SK-N-SH (cell line): ENCODE measurements around the gene TXNDC12. TPM values are rescaled to one million over a fixed set of nuclear protein-coding genes. Genes with fewer than 3 reads are reported as not detected.

ENCODE experiments used
- CTCF ChIA-PET: fragments of 300-600, 350-600 bp; formaldehyde crosslinking; extraction: SDS; loops from one replicate; lab custom pipeline; 2021; lab: Yijun Ruan, JAX
- POLR2A ChIA-PET: fragments of 350-600 bp; sonication (Branson Sonifier 250); formaldehyde crosslinking; extraction: SDS; loops from one replicate; lab custom pipeline; 2020; ENCODE audit warnings: antibody characterized with exemption, inconsistent platforms; lab: Yijun Ruan, JAX
- DNase-seq: peaks from one replicate; pipeline ENCODE4 v3.0.0; 2012
- H2AFZ ChIP-seq: fragments of 200-600 bp; sonication (generic); 2 replicates; pipeline ENCODE4 v1.8.1; 2016; ENCODE audit warnings: antibody characterized with exemption, mild to moderate bottlenecking, low read depth
- H3F3A ChIP-seq: fragments of 200-600 bp; sonication (generic); replicated peaks from 2 replicates; pipeline ENCODE3; 2016; ENCODE audit warnings: antibody characterized with exemption, mild to moderate bottlenecking; ENCODE audit not compliant: insufficient read depth
- H3K27ac ChIP-seq, 2 experiments: fragments of 200-500 bp in 1 of 2; fragments of 200-600 bp in 1 of 2; sonication (Bioruptor generic) in 1 of 2; sonication (generic), shearing (Covaris generic) in 1 of 2; 2 replicates each; pipeline versions ENCODE4 v1.5.1 to v1.6.1; 2014 to 2016; ENCODE audit warnings: low read depth in 2 of 2, inconsistent platforms in 1 of 2, low read length in 1 of 2, mild to moderate bottlenecking in 1 of 2, mixed read lengths in 1 of 2
- H3K27me3 ChIP-seq: fragments of 200-600 bp; sonication (generic), shearing (Covaris generic); 2 replicates; pipeline ENCODE4 v1.6.1; 2016; ENCODE audit warnings: mixed run types; ENCODE audit not compliant: insufficient read depth
- H3K36me3 ChIP-seq, 2 experiments: fragments of 200-500 bp in 1 of 2; fragments of 200-600 bp in 1 of 2; sonication (Bioruptor generic) in 1 of 2; sonication (generic) in 1 of 2; replicated peaks in 1 of 2; 2 replicates each; pipeline versions ENCODE3 to v1.5.1; 2014 to 2016; ENCODE audit warnings: low read length in 1 of 2, mild to moderate bottlenecking in 1 of 2; ENCODE audit not compliant: insufficient read depth in 2 of 2, control insufficient read depth in 1 of 2
- H3K4me1 ChIP-seq, 2 experiments: fragments of 200-500 bp in 1 of 2; fragments of 200-600 bp in 1 of 2; sonication (Bioruptor generic) in 1 of 2; sonication (generic), shearing (Covaris generic) in 1 of 2; 2 replicates each; pipeline versions ENCODE4 v1.5.1 to v1.6.1; 2014 to 2016; ENCODE audit warnings: low read depth in 1 of 2, low read length in 1 of 2, mixed run types in 1 of 2; ENCODE audit not compliant: insufficient read depth in 2 of 2, control insufficient read depth in 1 of 2
- H3K4me2 ChIP-seq: fragments of 200-600 bp; sonication (generic), shearing (Covaris generic); 2 replicates; pipeline ENCODE4 v1.6.1; 2017; ENCODE audit warnings: mixed run types
- H3K4me3 ChIP-seq, 2 experiments: fragments of 200-500 bp in 1 of 2; fragments of 200-600 bp in 1 of 2; sonication (Bioruptor generic) in 1 of 2; sonication (generic), shearing (Covaris generic) in 1 of 2; 2 replicates each; pipeline versions ENCODE4 v1.5.1 to v1.8.1; 2014 to 2016; ENCODE audit warnings: low read depth in 2 of 2, inconsistent platforms in 1 of 2, low read length in 1 of 2, mild to moderate bottlenecking in 1 of 2, mixed read lengths in 1 of 2, moderate library complexity in 1 of 2
- H3K79me2 ChIP-seq: fragments of 200-600 bp; sonication (generic); 2 replicates; pipeline ENCODE4 v1.8.1; 2017; ENCODE audit warnings: mild to moderate bottlenecking; ENCODE audit not compliant: insufficient read depth
- H3K9ac ChIP-seq: fragments of 200-600 bp; sonication (generic); 2 replicates; pipeline ENCODE4 v1.6.1; 2017; ENCODE audit warnings: mixed run types
- H3K9me2 ChIP-seq: fragments of 200-600 bp; sonication (generic); 2 replicates; pipeline ENCODE4 v1.6.1; 2017; ENCODE audit warnings: mixed run types
- H3K9me3 ChIP-seq: fragments of 200-600 bp; sonication (generic); 2 replicates; pipeline ENCODE4 v1.6.1; 2017; ENCODE audit warnings: mixed run types, mild to moderate bottlenecking, moderate library complexity
- H4K20me1 ChIP-seq: fragments of 200-600 bp; sonication (generic); 2 replicates; pipeline ENCODE4 v1.6.1; 2017; ENCODE audit warnings: mild to moderate bottlenecking, mixed run types; ENCODE audit not compliant: insufficient read depth
- CHD2 ChIP-seq: fragments of 150-350 bp; IDR thresholded peaks from 2 replicates; pipeline ENCODE4 v1.6.1; 2018; ENCODE audit warnings: low read length; ENCODE audit not compliant: partially characterized antibody
- EZH2phosphoT487 ChIP-seq: fragments of 200-600 bp; sonication (generic); IDR thresholded peaks from 2 replicates; pipeline ENCODE4 v1.6.1; 2017; ENCODE audit warnings: low read depth, mixed run types, mild to moderate bottlenecking, antibody characterized with exemption, moderate library complexity, borderline replicate concordance
- FOSL2 ChIP-seq: IDR thresholded peaks from 2 replicates; pipeline ENCODE4 v1.4.0; 2012; ENCODE audit warnings: low read depth, mild to moderate bottlenecking, moderate library complexity, borderline replicate concordance
- FOXJ3 ChIP-seq: sonication (generic); formaldehyde crosslinking; IDR thresholded peaks from 2 replicates; pipeline ENCODE4 v1.5.1; 2020; ENCODE audit warnings: mild to moderate bottlenecking, missing genetic modification reagents
- GABPA ChIP-seq: IDR thresholded peaks from 2 replicates; pipeline ENCODE4 v1.4.0; 2012; ENCODE audit warnings: low read depth, mild to moderate bottlenecking
- GATA2 ChIP-seq: sonication (generic); formaldehyde crosslinking; IDR thresholded peaks from 2 replicates; pipeline ENCODE4 v1.5.0; 2020; ENCODE audit warnings: mild to moderate bottlenecking, missing genetic modification reagents
- MEF2A ChIP-seq: IDR thresholded peaks from 2 replicates; pipeline ENCODE4 v1.4.0; 2012; ENCODE audit warnings: low read depth, borderline replicate concordance
- RFX5 ChIP-seq: IDR thresholded peaks from 2 replicates; pipeline ENCODE4 v1.6.1; 2012; ENCODE audit warnings: mild to moderate bottlenecking, improper control_type of control experiment, low read length
- SIN3A ChIP-seq: IDR thresholded peaks from 2 replicates; pipeline ENCODE4 v1.6.1; 2012; ENCODE audit warnings: low read depth, mild to moderate bottlenecking, low read length, moderate library complexity, borderline replicate concordance
- SMC3 ChIP-seq: IDR thresholded peaks from 2 replicates; pipeline ENCODE4 v1.6.1; 2012; ENCODE audit warnings: low read depth, low read length, improper control_type of control experiment
- TAF1 ChIP-seq: IDR thresholded peaks from 2 replicates; pipeline ENCODE4 v1.6.1; 2012; ENCODE audit warnings: low read depth, mild to moderate bottlenecking, low read length, moderate library complexity, borderline replicate concordance
- TEAD4 ChIP-seq: IDR thresholded peaks from 2 replicates; pipeline ENCODE4 v1.4.0; 2012; ENCODE audit warnings: mild to moderate bottlenecking, borderline replicate concordance; ENCODE audit not compliant: insufficient read depth
- YY1 ChIP-seq: IDR thresholded peaks from 2 replicates; pipeline ENCODE4 v1.4.0; 2012; ENCODE audit warnings: low read depth, mild to moderate bottlenecking
- WGBS: methylation state at CpG from one replicate; pipeline ENCODE4 v1.1.6; 2017; ENCODE audit warnings: low lambda C conversion rate; 5-methylcytosine and 5-hydroxymethylcytosine counted together
- polyA plus RNA-seq, 3 experiments: library from polyadenylated mRNA; depleted of rRNA; stranded (reverse); fragments of >200 nt; gene quantifications; 2 replicates each; pipeline ENCODE4 v1.2.3, GENCODE V29; 2012
- TF ChIP-seq, protein P1 (sequence below): IDR thresholded peaks from 2 replicates; pipeline ENCODE4 v1.4.0; 2012; ENCODE audit warnings: low read depth, borderline replicate concordance
- TF ChIP-seq, protein P2 (sequence below): IDR thresholded peaks from 2 replicates; pipeline ENCODE4; 2012
- TF ChIP-seq, protein P3 (sequence below): fragments of 150-350 bp; IDR thresholded peaks from 2 replicates; pipeline ENCODE4 v1.6.1; 2016; ENCODE audit warnings: mild to moderate bottlenecking, low read depth, low read length
- TF ChIP-seq, protein P4 (sequence below): IDR thresholded peaks from 2 replicates; pipeline ENCODE4 v1.6.1; 2012; ENCODE audit warnings: mild to moderate bottlenecking, low read depth, low read length, moderate library complexity

TXNDC12 gene
- polyA plus RNA-seq, 1 of the 3 experiments (the other 2 are of a cell fraction) = 37.2 TPM

GRCh38 chr1:52072291-52072690 lies 17.3 kb upstream of the TXNDC12 start:
- ChIA-PET POLR2A (no interaction called here), CTCF (interaction anchor here (1.1 to 3.0 kb wide), 2 partner anchors 10 to 16 kb away, joined by 3 to 9 read pairs; partner anchors contain the start of genes BTF3L4 and TXNDC12)
- peaks cover 12% of the 10 kb centered on the region for H3F3A ChIP-seq
- peaks cover 86% of the 10 kb centered on the region for H3K79me2 ChIP-seq
- no peak for DNase-seq
- no peak overlapping the region for H3K27ac ChIP-seq
- no peak overlapping the region for H3K4me2 ChIP-seq
- no peaks in the 10 kb centered on the region for H3K27me3 ChIP-seq
- no peaks in the 10 kb centered on the region for H3K9me3 ChIP-seq
- H3K4me3 ChIP-seq = no peak overlapping the region
- H3K9me2 ChIP-seq = no peaks in the 10 kb centered on the region
- no peak overlapping the region for H2AFZ ChIP-seq
- no peak overlapping the region for H3K9ac ChIP-seq
- TF ChIP-seq SIN3A = no peak
- TF ChIP-seq FOXJ3 (CRISPR knock-in tag) = no peak
- TF ChIP-seq TEAD4 = no peak
- TF ChIP-seq GABPA = no peak
- no peak for TF ChIP-seq TAF1
- no peak for TF ChIP-seq GATA2 (CRISPR knock-in tag)
- no peak for TF ChIP-seq RFX5
- TF ChIP-seq SMC3 = no peak
- TF ChIP-seq, protein P1, sequence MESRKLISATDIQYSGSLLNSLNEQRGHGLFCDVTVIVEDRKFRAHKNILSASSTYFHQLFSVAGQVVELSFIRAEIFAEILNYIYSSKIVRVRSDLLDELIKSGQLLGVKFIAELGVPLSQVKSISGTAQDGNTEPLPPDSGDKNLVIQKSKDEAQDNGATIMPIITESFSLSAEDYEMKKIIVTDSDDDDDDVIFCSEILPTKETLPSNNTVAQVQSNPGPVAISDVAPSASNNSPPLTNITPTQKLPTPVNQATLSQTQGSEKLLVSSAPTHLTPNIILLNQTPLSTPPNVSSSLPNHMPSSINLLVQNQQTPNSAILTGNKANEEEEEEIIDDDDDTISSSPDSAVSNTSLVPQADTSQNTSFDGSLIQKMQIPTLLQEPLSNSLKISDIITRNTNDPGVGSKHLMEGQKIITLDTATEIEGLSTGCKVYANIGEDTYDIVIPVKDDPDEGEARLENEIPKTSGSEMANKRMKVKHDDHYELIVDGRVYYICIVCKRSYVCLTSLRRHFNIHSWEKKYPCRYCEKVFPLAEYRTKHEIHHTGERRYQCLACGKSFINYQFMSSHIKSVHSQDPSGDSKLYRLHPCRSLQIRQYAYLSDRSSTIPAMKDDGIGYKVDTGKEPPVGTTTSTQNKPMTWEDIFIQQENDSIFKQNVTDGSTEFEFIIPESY = no peak
- no peak for TF ChIP-seq EZH2phosphoT487
- TF ChIP-seq, protein P2, sequence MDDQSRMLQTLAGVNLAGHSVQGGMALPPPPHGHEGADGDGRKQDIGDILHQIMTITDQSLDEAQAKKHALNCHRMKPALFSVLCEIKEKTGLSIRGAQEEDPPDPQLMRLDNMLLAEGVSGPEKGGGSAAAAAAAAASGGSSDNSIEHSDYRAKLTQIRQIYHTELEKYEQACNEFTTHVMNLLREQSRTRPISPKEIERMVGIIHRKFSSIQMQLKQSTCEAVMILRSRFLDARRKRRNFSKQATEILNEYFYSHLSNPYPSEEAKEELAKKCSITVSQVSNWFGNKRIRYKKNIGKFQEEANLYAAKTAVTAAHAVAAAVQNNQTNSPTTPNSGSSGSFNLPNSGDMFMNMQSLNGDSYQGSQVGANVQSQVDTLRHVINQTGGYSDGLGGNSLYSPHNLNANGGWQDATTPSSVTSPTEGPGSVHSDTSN = no peak
- no peak for TF ChIP-seq FOSL2
- TF ChIP-seq, protein P3, sequence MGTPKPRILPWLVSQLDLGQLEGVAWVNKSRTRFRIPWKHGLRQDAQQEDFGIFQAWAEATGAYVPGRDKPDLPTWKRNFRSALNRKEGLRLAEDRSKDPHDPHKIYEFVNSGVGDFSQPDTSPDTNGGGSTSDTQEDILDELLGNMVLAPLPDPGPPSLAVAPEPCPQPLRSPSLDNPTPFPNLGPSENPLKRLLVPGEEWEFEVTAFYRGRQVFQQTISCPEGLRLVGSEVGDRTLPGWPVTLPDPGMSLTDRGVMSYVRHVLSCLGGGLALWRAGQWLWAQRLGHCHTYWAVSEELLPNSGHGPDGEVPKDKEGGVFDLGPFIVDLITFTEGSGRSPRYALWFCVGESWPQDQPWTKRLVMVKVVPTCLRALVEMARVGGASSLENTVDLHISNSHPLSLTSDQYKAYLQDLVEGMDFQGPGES = no peak
- no peaks in the 10 kb centered on the region for H3K4me1 ChIP-seq
- WGBS = 83% methylated on average over 6 of the region's 6 CpGs
- peaks cover 28 to 31% of the 10 kb centered on the region in 2 experiments for H3K36me3 ChIP-seq
- peaks cover 14% of the 10 kb centered on the region; the same call in 1 of the 2 replicates for H4K20me1 ChIP-seq

DNA sequence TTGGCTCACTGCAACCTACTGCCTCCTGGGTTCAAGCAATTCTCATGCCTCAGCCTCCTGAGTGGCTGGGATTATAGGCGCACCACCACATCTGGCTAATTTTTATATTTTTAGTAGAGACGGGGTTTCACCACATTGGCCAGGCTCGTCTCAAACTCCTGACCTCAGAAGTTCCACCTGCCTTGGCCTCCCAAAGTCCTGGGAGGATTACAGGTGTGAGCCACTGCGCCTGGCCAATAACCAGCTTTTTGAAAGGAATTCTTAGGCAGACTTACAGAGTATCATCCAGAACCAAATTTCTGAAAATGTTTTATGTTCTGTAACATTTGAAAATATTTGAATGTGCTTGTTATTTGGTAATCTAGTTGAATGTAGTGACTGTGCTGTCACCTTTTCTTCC lies 15.7 kb upstream of the TXNDC12 start:
- H2AFZ ChIP-seq = no peak overlapping the region
- TF ChIP-seq CHD2 (no peak), MEF2A (no peak), YY1 (no peak)
- TF ChIP-seq, protein P3 = no peak
- TF ChIP-seq, protein P4, sequence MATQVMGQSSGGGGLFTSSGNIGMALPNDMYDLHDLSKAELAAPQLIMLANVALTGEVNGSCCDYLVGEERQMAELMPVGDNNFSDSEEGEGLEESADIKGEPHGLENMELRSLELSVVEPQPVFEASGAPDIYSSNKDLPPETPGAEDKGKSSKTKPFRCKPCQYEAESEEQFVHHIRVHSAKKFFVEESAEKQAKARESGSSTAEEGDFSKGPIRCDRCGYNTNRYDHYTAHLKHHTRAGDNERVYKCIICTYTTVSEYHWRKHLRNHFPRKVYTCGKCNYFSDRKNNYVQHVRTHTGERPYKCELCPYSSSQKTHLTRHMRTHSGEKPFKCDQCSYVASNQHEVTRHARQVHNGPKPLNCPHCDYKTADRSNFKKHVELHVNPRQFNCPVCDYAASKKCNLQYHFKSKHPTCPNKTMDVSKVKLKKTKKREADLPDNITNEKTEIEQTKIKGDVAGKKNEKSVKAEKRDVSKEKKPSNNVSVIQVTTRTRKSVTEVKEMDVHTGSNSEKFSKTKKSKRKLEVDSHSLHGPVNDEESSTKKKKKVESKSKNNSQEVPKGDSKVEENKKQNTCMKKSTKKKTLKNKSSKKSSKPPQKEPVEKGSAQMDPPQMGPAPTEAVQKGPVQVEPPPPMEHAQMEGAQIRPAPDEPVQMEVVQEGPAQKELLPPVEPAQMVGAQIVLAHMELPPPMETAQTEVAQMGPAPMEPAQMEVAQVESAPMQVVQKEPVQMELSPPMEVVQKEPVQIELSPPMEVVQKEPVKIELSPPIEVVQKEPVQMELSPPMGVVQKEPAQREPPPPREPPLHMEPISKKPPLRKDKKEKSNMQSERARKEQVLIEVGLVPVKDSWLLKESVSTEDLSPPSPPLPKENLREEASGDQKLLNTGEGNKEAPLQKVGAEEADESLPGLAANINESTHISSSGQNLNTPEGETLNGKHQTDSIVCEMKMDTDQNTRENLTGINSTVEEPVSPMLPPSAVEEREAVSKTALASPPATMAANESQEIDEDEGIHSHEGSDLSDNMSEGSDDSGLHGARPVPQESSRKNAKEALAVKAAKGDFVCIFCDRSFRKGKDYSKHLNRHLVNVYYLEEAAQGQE = no peak

More for the DNA sequence above, 15.7 kb upstream of the TXNDC12 start:
- WGBS = 100% methylated on average over 4 of the region's 4 CpGs
- Histone ChIP-seq H3K27me3 (no peaks in the 10 kb centered on the region), H3K4me2 (no peak overlapping the region), H3K36me3 (peaks cover 32 to 37% of the 10 kb centered on the region in 2 experiments), H3K9me3 (no peaks in the 10 kb centered on the region), H3K9me2 (no peaks in the 10 kb centered on the region), H3K4me3 (no peak overlapping the region), H4K20me1 (peaks cover 19% of the 10 kb centered on the region; the same call in 1 of the 2 replicates), H3K9ac (no peak overlapping the region), H3K79me2 (peaks cover 79% of the 10 kb centered on the region), H3F3A (peaks cover 15% of the 10 kb centered on the region), H3K4me1 (no peaks in the 10 kb centered on the region), H3K27ac (no peak overlapping the region; a peak in 1 of 4 replicates)
- DNase-seq = no peak
- ChIA-PET CTCF (interaction anchor here (3.0 kb wide), 1 partner anchor 15 kb away, joined by 9 read pairs; the partner anchor contains the start of genes BTF3L4 and TXNDC12), POLR2A (no interaction called here)
